Stimulated activated naive CD4-positive, alpha-beta T cell treated with Interleukin-2 at 50 U/mL for 16 hours (primary cell): ENCODE data around the gene MPZL1.

ENCODE experiments used
- DNase-seq: peaks from one replicate; lab custom pipeline; 2025; lab: John Stamatoyannopoulos, UW

Gene MPZL1

DNA sequence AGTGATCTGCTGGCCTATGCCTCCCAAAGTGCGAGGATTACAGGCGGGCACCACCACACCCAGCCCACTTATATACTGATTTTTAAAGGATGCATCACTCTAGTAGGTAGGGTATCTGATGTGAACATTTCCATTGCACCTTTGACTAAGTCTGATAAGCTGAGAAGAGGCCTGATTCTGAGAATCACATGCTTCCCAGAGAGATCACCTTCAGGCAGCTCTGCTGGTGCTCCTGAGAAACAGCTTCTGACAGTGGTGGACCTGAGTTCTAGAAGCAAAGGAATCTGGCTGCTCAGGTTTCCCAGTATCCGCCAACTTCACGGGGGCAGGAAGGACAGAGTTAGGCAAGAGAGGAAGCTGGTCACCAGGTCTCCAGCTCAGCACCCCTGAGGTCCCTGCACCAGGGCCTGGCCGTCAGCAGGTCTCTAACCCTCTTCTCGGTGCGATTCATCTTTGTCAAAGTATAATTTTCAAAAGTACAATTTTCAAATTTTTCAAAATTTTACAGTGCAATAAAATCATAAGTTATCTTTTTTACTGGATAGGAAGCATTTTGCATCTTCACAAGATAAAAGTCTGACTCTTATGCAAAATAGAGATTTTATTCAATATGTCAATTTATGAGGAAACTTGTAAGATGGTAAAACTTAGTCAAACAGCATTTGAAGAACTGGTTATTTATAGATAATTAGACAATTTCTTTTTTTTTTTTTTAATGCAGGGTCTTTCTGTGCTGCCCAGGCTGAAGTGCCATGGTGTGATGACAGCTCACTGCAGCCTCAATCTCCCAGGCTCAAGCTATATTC lies 25.8 kb upstream of the MPZL1 start:
- DNase-seq, result no peak

GRCh38 chr1:167697667-167698141 lies 24.1 kb upstream of the MPZL1 start:
- DNase-seq, result no peak

DNA sequence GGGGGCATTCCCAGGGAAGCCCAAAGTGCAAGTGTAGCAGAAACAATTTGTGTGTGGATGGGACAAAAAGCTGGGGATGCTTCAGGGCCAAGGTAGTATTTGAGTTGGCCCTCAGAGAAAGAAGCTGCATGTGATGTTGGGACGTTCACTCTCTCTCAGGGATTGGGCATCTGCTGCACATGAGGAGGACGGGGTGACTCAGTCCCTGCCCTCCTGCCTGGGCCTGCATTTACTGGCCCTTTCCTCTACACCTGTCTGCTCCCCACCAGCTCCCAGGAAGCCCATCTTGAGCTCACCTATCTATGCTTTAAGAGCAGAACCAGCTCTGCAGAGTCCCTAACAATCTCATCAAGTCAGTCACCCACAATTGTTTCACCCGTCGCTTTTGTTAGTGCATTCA lies 23.5 kb upstream of the MPZL1 start:
- DNase-seq, result no peak

DNA sequence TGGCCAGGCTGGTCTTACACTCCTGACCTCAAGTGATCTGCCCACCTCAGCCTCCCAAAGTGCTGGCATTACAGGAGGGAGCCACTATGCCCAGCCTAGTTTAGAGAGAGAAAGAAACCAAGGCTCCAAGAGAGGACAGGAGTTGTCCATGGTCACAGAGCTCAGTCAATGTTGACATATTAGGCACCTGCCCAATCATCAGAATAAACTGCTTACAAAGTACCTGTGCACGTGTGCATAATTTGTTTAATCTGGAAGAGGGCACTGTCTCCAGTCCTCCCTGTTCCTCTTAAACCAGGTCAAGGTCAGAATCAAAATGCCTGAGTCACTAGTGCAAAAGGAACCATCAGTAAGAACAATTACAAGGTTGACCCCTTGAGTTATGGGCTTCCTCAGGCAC lies 20.3 kb upstream of the MPZL1 start:
- DNase-seq, result no peak

DNA sequence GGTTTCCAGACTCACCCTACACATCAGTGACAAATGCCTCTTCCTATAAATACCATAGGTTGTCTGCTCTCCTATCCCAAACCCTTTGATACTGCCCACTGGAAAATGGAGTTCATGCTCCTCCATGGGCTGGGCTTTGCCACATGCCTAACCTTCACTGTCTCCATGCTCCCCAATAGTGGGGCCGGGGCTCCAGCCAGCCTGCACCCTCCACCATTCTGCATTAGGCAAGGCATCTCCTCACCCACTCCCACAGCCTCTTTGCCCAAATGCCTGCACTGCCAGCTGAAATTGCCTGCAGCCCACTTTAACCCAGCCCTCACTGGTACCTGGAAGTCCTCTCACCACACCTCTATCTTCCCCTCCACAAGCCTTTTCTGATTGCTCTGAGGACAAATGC lies 18.2 kb upstream of the MPZL1 start:
- no peak for DNase-seq

GRCh38 chr1:167704715-167705114 lies 17.1 kb upstream of the MPZL1 start:
- DNase-seq, result no peak

DNA sequence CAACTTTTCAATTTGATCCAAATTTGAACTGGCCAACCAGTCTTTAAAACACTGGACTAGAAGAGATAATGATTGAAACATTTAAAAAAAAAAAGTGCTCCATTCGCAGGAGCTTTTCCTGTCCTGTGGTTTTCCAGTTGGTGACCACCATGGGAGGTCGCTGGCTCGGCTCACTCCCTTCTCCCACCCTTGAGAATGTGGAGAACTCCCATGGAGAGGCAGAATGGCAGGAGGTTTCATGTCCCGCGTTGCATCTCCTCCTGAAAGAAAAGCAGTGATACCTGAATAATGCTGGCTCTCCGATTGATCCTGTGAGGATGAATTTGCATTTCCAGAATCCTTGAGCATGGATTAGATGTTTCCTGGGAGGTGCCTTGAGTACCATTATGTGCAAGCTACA lies 16.5 kb upstream of the MPZL1 start:
- DNase-seq, result no peak

DNA sequence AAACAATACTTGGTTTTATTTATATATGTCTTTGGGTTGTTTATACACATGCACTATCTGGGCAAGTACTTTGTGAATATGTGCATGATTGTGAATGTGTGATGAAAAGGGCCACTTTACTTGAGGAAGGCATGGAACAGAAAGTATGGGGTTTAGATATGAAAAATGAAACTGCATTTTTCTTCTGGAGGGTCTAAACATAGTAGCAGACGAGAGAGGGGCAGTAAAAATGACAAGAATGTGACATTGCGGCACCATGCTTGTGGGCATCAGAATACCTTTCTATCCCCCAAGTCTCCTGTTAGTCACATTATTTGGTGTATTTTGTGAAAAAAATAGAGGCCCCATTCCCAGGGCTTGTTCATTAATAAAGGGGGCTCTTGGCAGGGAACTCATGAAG lies 15.4 kb upstream of the MPZL1 start:
- no peak for DNase-seq

DNA sequence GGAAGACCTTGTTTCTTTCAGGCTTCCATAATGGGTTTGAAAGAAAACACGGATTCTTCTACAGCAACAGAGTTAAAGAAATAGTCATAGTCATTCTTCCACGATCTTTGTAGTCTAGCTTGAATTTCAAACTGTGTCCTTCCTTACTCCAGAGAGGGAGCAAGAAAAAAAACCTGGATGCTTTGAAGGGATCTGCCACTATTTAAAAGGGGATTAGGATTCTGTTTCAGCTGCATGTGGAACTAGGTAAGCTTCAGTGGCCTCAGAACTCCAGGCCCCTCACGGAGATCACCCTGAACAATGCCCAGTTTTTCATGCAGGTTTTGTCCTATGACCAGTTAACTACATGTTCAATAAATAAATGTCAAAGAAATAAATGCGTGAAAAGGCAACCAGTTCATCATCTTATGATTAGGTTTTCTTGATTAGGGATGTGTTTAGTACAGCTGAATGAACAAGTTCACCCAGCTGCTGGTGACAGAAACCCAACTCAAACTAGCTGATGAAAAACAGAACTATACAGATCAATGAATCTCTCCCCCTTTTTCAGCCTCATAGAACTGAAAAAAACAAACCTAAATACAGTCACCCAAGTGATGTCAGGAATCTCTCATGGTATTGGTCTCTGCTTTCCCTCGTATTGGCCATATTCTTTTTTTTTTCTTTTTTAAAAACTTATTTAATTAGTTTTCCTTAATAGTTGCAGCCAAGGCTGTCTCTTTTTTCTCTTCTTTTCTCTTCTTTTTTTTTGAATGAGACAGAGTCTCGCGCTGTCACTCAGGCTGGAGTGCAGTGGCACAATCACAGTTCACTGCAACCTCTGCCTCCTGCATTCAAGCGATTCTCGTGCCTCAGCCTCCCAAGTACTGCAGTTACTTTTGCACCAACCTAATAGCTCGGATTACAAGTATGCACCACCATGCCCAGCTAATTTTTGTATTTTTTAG lies 14.6 kb upstream of the MPZL1 start:
- DNase-seq, result no peak

DNA sequence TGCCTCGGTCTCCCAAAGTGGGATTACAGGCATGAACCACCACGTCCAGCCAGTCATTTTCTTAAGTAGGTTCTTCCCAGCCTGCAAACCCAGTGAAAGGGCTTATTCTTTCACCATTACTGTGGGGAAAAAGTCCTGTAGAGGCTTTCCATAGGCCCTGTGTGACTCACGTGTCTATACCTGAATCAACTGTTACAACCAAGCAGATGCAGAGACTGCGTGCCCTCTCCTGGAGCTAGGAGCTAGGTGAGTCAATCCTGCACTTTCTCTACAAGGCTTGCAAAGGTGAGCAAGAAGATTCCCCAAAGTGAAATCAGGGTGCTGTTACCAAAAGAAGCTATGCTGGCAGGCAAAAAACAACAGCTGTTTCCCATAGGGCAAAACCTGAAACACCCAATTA lies 13.8 kb upstream of the MPZL1 start:
- DNase-seq, result no peak

DNA sequence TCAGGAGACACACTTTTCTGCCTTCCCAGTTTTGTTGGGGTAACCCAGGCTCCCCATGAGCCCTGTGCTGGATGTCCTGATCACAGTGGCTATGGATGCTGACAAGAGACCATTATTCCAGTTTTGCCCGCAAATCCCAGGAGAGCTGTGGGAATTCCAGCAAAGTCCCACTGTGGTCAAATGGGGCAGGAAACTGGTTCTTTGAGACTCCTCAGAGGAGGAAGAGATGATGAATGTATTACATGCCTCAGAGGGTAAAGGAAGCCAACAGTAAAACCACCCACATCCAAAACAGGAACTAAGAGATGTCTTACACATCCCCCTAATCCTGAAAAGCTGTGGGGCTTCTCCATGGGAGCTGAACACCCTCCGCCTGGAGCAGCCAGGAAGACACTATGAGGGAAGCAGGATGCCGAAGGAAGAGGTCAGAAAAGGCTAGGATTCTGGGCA lies 12.8 kb upstream of the MPZL1 start:
- no peak for DNase-seq

GRCh38 chr1:167710836-167711235 lies 10.9 kb upstream of the MPZL1 start:
- no peak for DNase-seq

GRCh38 chr1:167711797-167712196 lies 10.0 kb upstream of the MPZL1 start:
- DNase-seq, result no peak

DNA sequence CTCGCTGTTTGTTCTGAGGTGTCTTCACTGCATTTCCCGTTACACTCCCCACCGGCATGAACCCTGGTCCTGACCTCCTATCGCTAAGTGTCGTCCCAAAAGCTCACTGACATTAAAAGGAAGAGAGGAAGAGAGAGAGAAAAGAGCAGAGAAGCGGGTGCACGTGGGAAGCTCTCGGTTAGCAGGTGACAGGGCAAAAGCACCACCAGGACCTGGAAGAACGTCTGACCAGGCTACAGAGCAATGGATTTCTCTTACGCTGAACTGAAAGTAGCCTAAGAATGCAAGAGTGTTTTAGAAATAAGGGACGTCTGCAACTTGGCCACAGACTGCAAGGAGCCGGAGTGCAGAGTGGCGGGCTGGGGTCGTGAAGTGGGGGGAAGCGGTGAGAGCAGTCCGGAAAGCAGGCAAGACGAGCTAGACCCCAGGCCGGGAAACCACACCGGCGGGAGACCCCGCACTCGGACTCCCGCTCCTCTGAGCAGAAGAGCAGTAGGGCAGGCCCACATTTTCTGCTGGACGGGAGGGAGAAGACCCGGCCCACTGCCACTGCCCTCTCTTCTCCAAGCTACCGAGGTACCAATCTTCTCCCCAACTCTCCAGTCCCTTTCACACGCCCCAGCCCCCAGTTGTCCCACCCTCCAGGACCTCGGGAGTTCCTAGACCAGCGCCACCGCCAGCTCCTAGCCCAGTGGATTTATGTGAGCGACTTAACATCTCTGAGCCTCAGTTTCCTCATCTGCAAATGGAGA lies 8.3 kb upstream of the MPZL1 start:
- DNase-seq, result peak; percentile 4

GRCh38 chr1:167714098-167714438 lies 7.7 kb upstream of the MPZL1 start:
- no peak for DNase-seq

- DNase-seq, result peak; percentile 88
These were observed 7.2 kb upstream of the MPZL1 start for GRCh38 chr1:167714439-167715156.

DNA sequence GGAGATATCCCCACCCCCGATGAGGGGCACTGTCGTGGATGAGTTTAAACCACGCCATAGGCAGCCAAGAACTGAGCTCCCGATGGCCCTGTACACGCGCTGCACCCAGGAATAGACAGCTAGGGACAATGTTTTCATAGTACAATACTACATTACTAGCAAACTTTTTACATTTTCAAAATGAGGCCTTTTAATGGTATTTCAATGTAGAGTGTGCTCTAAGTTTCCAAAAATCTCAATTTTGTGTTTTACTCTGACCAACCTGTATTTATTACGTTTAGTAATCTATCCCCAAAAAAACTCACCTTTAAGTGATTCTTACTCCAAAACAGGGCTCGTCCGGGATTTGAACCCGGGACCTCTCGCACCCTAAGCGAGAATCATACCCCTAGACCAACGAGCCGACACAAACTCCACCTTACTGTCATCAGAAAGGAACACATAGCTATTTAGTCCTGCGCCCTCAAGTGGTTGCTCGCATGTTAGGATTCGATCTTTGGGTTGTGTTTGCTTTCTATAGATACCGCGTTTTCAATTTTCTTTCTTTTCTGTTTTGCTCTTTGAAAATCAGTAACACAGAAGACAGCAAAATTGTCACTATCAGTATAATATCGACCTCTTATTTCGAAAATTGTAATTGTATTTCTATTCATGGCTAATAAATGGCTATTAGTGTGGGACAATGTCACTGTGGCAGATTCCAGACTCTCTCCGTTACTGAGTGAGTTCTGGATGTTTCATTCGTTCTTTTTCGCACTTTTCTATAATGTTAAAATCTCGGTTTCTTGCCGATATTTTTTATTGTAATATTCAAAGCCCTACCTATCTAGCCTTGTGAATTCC lies 6.4 kb upstream of the MPZL1 start:
- DNase-seq, result peak; percentile 79

DNA sequence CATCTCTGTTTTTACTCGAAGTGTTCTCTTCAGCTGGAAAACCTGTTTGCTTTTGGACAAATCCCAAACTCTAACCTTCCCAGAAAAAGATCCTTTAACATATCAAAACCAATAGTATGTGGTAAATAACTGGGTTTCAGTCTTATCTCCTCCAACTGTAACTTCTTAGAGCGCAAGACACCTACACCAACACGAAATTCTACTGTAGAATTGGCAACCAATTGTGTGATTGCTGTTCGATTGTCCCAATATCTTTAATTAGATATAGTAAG lies 5.8 kb upstream of the MPZL1 start:
- no peak for DNase-seq

DNA sequence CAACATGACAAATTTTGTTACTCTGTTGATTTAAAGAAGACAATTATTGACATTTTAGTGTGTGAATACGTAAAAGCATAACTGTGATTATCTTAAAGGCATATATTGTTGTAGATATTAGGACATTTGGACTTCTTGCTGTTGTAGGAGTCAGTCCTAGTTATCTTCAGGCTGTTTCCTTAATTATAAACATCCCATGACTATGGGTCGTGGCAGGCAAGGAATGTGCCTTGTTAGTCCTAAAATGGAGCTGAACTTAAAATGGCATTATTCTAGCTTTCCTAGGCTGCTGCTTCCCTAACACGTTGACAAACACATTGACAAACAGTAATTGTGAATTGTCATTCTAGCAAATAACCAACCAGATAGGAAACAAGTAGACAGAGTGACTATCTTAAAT lies 4.4 kb upstream of the MPZL1 start:
- no peak for DNase-seq

GRCh38 chr1:167718914-167719691 lies 2.7 kb upstream of the MPZL1 start:
- DNase-seq, result no peak
